Stimulated activated CD4-positive, alpha-beta T cell treated with anti-CD3 and anti-CD28 coated beads, Interleukin-1b, Interleukin-23, amount 100 ng/mL, for 1 hour (primary cell): ENCODE results near the gene IST1.

Experiments used
- DNase-seq, 2 donors: peaks; one replicate each; pipeline ENCODE4 v3.0.0-alpha.2; 2020; ENCODE audit warnings: low read depth in 2 of 2

Gene IST1

GRCh38 chr16:71963125-71963875 lies 68.0 kb downstream of the IST1 start:
- DNase-seq = no peak

GRCh38 chr16:71965223-71965622 lies 69.9 kb downstream of the IST1 start:
- no peak for DNase-seq

DNA sequence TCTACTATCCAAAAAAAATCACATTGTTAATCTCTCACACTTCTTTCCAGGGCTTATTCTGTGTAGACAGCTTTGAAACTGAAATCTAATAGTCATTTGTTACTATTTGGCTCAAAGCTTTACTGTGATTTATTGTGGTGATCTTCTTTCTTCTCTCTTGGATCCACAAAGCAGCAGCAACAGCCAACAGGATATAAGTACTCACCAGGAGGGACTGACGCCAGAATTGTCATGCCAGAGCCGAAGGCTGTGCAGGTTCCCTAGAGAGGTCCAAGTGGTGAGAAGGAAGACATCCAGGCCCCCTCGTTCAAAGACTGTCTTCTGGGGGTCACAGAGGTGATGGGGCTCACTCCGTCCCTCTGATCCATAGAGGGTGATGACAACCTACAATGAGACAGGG lies 71.6 kb downstream of the IST1 start:
- no peak for DNase-seq

DNA sequence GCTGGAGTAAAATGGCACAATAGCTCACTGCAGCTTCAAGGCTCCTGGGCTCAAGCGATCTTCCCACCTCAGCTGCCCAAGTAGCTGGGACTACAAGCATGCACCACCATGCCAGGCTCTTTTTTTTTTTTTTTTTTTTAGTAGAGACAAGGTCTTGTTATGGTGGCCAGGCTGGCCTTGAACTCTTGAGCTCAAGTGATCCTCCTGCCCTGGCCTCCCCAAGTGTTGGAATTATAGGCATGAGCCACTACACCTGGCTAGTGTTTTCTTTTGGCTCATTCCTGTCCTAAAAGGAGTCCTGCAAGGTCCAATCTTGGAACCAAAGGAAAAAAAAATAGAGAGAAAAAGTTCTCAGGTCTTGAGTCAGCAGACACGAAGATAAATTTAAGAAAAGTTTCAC lies 74.0 kb downstream of the IST1 start:
- DNase-seq = no peak

DNA sequence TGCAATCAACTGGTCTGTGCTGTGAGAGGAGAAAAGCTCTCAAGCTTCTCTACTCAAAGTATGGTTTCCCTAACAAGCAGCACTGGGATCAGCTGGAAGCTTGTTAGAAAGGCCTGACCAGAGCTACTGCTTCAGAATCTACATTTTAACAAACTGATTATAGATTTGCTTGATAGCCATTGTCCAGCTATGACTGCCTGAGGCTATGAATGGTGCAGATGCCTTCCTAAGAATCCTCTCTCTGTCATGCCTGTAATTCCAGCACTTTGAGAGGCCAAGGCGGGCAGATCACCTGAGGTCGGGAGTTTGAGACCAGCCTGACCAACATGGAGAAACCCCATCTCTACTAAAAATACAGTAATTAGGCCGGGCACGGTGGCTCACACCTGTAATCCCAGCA lies 76.2 kb downstream of the IST1 start:
- DNase-seq = no peak

DNA sequence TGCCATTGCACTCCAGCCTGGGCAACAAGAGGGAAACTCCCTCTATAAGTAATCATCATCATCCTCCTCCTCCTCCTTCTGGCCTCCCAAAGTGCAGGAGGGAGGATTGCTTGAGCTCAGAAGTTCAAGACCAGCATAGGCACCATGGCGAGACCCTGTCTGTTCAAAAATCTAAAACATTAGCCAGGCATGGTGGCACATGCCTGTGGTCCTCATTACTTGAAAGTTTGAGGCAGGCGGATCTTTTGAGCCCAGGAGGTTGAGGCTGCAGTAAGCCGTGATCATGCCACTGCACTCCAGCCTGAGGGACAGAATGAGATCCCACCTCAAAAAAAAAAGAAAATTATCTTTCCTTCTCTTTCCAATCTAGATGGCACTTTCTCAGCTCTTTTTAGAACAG lies 77.0 kb downstream of the IST1 start:
- no peak for DNase-seq

DNA sequence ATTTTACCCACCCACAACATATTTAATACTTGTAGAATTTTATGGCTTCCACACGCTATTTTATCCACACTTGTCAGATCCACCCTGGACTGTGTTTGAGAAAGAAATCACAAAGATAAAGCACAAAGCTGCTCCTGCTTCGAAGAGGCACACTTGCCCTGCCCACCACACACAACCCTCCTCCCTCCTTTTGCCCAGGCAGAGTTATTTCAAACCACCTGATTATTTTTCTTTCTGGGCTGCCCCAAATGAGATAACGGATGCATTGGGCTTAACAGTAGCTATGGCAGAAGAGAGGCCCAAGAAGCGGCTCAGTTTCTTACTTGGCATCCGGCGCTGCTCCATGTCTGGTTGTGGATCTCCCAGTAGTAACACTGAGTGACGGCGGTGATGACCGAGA lies 77.7 kb downstream of the IST1 start:
- no peak for DNase-seq

DNA sequence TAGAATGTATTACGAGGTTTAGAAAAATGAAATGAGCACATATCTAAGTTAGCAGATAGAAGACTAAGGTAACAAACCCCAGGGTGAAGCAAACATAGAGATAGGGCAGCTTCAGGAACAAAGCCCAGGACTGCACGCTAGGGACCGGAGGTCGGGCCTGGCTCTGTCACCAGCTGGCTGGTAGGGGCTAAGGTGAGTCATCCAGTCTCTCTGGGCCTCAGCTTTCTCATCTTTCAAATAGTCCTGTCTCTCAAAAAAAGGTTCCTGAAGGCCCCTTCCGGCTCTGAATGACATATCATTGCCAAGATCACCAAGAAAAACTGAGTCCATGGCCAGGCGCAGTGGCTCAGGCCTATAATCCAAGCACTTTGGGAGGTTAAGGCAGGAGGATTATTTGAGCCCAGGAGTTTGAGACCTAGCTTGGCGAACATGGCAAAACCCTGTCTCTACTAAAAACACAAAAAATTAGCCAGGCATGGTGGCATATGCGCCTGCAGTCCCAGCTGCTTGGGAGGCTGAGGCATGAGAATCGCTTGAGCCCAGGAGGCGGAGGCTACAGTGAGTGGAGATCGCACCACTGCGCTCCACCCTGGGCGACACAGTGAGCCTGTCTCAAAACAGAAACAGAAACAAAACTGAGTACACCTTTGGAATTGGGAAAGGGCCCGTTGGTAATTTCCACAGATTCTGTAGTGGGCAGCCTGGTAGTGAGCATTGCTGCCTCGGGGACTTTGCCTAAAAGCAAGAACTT lies 78.9 kb downstream of the IST1 start:
- DNase-seq = no peak
